ENCODE results near the gene CASS4.

DNA sequence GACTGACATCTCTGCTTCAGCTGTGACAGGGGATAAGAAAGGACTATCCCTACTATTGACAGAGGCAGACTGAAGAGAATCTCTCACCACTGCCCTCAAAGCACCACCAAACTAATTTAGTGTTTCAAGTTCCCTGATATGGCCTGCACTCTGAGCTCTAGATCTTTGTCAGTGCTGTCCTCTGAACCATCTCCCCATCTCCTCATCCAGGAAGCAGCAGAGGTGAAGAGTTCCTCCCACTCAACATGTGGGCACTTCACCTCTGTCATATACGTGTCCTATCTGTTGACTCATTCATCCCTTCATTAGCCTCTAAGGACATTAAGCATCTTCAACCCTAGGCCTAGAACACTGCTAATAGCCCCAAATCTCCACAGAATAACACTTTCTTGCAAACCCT, 39.2 kb upstream of the CASS4 start:
- TF ChIP-seq, protein P1, sequence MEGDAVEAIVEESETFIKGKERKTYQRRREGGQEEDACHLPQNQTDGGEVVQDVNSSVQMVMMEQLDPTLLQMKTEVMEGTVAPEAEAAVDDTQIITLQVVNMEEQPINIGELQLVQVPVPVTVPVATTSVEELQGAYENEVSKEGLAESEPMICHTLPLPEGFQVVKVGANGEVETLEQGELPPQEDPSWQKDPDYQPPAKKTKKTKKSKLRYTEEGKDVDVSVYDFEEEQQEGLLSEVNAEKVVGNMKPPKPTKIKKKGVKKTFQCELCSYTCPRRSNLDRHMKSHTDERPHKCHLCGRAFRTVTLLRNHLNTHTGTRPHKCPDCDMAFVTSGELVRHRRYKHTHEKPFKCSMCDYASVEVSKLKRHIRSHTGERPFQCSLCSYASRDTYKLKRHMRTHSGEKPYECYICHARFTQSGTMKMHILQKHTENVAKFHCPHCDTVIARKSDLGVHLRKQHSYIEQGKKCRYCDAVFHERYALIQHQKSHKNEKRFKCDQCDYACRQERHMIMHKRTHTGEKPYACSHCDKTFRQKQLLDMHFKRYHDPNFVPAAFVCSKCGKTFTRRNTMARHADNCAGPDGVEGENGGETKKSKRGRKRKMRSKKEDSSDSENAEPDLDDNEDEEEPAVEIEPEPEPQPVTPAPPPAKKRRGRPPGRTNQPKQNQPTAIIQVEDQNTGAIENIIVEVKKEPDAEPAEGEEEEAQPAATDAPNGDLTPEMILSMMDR (IDR thresholded peaks at IDR 0.05; ENCODE audit: insufficient read depth, low read depth, low read length): no peak
- TF ChIP-seq EZH2 (IDR thresholded peaks at IDR 0.05; ENCODE audit: insufficient read depth, low read length): no peak

All from astrocyte (in vitro differentiated cells and primary cell).